ENCODE data around the gene IQGAP3. TPM values are rescaled to one million over a fixed set of nuclear protein-coding genes. Genes with fewer than 3 reads are reported as not detected.
A peak's percentile ranks its signal among the peaks of the same experiment; 100 is the strongest.

Gene IQGAP3
- polyA plus RNA-seq, 2 of the 4 experiments (the other 2 are of a cell fraction) = 15.6 to 17.0 TPM

DNA sequence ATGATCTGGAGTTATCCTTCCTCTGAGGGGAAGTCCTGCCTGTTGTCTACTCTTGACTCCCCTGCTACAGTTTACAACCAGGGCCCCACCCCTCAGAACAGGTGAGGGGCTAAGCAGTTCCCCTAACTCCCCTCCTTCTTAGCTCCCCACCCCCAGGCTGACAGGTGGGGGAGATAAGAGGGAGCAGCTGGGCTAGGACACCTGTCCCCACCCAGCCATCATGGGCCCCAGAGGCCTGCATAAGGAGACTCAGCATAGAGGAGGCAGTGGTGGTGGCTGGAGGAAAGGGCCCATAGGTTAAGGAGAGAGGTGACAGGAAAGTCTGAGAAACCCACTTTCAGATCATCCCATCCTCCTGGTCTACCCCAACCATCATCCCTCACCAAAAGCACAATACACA is 78.6 kb downstream of the IQGAP3 start (continued):
- TF ChIP-seq RARB (CRISPR knock-in tag; IDR thresholded peaks at IDR 0.05) = no peak

- peak overlapping the region in 1 of 2 experiments; percentile 12; a peak in 1 of 6 replicates for H3K27ac ChIP-seq
- no peak overlapping the region for H3K4me3 ChIP-seq
- 85% methylated on average over 11 of the region's 11 CpGs for WGBS (ENCODE audit: missing lambda C conversion rate)
- TF ChIP-seq FOSB (CRISPR knock-in tag; IDR thresholded peaks at IDR 0.05) = no peak
- no peak for TF ChIP-seq EHMT2 (IDR thresholded peaks at IDR 0.05; ENCODE audit: low read depth)
- no peak for TF ChIP-seq GATA3 (IDR thresholded peaks at IDR 0.05; ENCODE audit: borderline replicate concordance)
- no peak for TF ChIP-seq ZSCAN20 (CRISPR knock-in tag; IDR thresholded peaks at IDR 0.05)
- TF ChIP-seq REST (IDR thresholded peaks at IDR 0.05) = no peak
- no peak for TF ChIP-seq BCL3 (IDR thresholded peaks at IDR 0.05)
- no peak for TF ChIP-seq KDM5A (IDR thresholded peaks at IDR 0.05)
- no peak for TF ChIP-seq FOSL2 (IDR thresholded peaks at IDR 0.05)
- no peak for TF ChIP-seq FOSL2 (CRISPR knock-in tag; IDR thresholded peaks at IDR 0.05)
- no peak for TF ChIP-seq CBX2 (IDR thresholded peaks at IDR 0.05; ENCODE audit: borderline replicate concordance, low read depth)
- TF ChIP-seq ESRRA (IDR thresholded peaks at IDR 0.05; ENCODE audit: borderline replicate concordance, low read length) = no peak
- no peak for TF ChIP-seq HEYL (CRISPR knock-in tag; IDR thresholded peaks at IDR 0.05)
- no peak for TF ChIP-seq JUN (IDR thresholded peaks at IDR 0.05)
- TF ChIP-seq CTCF (IDR thresholded peaks at IDR 0.05) = no peak
- TF ChIP-seq NPAS2 (CRISPR knock-in tag; IDR thresholded peaks at IDR 0.05; ENCODE audit: borderline replicate concordance) = no peak
- no peak for TF ChIP-seq RCOR1 (IDR thresholded peaks at IDR 0.05; ENCODE audit: low read depth, low read length)
- TF ChIP-seq, protein P1, sequence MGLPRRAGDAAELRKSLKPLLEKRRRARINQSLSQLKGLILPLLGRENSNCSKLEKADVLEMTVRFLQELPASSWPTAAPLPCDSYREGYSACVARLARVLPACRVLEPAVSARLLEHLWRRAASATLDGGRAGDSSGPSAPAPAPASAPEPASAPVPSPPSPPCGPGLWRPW (IDR thresholded peaks at IDR 0.05) = no peak
- no peak for TF ChIP-seq POLR2A (IDR thresholded peaks at IDR 0.05; ENCODE audit: low read length)
- TF ChIP-seq, protein P2, sequence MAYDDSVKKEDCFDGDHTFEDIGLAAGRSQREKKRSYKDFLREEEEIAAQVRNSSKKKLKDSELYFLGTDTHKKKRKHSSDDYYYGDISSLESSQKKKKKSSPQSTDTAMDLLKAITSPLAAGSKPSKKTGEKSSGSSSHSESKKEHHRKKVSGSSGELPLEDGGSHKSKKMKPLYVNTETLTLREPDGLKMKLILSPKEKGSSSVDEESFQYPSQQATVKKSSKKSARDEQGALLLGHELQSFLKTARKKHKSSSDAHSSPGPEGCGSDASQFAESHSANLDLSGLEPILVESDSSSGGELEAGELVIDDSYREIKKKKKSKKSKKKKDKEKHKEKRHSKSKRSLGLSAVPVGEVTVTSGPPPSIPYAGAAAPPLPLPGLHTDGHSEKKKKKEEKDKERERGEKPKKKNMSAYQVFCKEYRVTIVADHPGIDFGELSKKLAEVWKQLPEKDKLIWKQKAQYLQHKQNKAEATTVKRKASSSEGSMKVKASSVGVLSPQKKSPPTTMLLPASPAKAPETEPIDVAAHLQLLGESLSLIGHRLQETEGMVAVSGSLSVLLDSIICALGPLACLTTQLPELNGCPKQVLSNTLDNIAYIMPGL (CRISPR knock-in tag; IDR thresholded peaks at IDR 0.05; ENCODE audit: borderline replicate concordance) = no peak
- TF ChIP-seq SREBF2 (IDR thresholded peaks at IDR 0.05) = no peak
- no peak for TF ChIP-seq CHD4 (IDR thresholded peaks at IDR 0.05; ENCODE audit: borderline replicate concordance)
- no peak for DNase-seq (ENCODE audit: low read depth in 1 of 2, low spot score in 1 of 2)
- no peak for ATAC-seq
- FAIRE-seq = no peak
- no peak overlapping the region for H3K4me2 ChIP-seq
- ChIA-PET CTCF (interaction anchor here (0.8 to 31.7 kb wide), 3 partner anchors 17 to 107 kb away, joined by 3 to 474 read pairs (median 3); no protein-coding TSS in a partner anchor), POLR2A (interaction anchor here (0.8 kb wide), 1 partner anchor 8 kb away, joined by 4 read pairs; the partner anchor contains the start of gene MEF2D)
- H3K9me3 ChIP-seq = no peaks in the 10 kb centered on the region
- H3K4me1 ChIP-seq = peaks cover 96% of the 10 kb centered on the region
Observed at GRCh38 chr1:156493154-156493631, 79.2 kb downstream of the IQGAP3 start.
